GM19463 (cell line): Measurements from ENCODE around the gene EEF1AKMT3.

Source experiments
- ATAC-seq: cut with Tn5 transposase; IDR thresholded peaks from one replicate; pipeline ENCODE4 v1.9.1; 2021; ENCODE audit warnings: mild to moderate bottlenecking, moderate library complexity; ENCODE audit not compliant: unreplicated experiment

Gene EEF1AKMT3

DNA sequence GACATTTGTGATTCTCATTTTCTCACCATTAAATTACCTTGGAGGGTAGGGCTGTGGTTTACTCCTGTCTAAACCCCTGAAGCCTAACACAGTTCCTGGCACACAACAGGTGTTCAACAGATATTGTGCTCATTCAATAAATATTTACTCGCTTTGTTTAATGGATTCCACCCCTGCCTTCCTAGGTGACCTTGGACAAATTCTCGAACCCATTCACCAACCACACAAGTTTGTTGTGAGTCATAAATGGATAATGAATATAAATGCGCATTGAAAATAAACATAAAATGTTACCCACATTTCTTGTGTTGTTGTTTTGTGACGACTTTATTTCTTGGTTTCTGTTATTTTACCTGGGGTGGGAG lies 9.8 kb downstream of the EEF1AKMT3 start:
- no peak for ATAC-seq

DNA sequence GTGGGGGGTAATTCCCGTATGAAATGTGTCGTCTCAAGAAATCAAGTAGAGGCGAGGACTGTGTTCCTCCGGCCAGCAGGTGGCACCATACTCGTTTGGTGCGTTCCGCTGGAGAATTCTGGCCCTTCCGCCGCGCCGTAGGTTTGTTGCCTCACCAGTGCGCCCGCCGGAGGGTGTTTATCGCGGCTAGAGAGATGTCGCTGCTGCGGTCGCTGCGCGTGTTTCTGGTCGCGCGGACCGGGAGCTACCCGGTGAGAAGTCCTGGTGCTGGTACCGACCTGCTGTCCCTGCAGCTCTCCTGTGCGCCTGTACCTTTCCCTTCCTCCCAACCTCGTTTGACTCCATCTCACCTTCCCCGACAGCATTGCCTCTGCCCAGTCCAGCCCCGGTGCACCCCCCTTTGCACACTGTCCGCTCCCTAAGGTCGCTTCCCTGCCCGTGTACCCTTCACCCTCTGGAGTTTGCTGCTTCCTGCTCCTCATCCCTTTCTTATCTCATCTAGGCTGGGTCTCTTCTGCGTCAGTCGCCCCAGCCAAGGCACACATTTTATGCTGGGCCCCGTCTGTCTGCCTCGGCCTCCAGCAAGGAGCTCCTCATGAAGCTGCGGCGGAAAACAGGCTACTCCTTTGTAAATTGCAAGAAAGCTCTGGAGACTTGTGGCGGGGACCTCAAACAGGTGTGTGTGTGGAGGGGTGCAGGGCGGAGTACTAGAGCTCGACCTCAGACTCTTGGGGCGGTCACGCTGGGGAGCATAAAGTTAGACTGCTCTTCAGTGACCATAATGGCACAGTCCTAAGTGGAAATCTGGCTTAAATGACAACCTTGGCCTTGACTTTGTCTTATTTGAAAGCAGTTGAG lies 10.4 kb downstream of the EEF1AKMT3 start, which contains the start of gene TSFM:
TSFM (plus strand) TSS at position 180 of the 858 bp plus-strand sequence; CDS start at position 195, 15 bp downstream.
- ATAC-seq = peak; percentile 85

DNA sequence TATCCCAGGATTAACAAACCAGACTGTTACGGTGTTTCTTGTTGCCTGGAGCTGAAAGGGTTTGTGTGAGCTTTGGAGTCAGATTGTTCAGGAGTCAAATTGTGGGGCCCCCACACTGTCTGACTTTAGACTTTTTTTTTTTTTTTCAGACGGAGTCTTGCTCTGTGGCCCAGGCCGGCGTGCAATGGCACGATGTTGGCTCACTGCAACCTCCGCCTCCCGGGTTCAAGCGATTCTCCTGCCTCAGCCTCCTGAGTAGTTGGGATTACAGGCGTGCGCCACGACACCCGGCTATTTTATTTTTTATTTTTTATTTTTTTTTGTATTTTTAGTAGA lies 11.0 kb downstream of the EEF1AKMT3 start:
- ATAC-seq = no peak

DNA sequence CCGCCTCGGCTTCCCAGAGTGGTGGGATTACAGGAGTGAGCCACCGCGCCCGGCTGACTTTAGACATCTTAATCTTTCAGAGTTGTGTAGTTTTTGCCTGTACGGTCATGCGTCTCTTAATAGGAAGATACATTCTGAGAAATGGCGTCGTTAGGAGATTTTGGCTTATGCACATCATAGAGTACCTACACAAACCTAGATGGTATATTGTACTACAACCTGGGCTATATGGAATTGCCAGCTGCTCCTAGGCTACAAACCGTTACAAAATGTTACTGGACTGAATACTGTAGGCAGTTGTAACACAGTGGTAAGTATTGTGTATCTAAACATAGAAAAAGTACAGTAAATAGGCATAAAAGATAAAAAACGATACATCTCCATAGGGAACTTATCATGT lies 11.4 kb downstream of the EEF1AKMT3 start:
- ATAC-seq = no peak

DNA sequence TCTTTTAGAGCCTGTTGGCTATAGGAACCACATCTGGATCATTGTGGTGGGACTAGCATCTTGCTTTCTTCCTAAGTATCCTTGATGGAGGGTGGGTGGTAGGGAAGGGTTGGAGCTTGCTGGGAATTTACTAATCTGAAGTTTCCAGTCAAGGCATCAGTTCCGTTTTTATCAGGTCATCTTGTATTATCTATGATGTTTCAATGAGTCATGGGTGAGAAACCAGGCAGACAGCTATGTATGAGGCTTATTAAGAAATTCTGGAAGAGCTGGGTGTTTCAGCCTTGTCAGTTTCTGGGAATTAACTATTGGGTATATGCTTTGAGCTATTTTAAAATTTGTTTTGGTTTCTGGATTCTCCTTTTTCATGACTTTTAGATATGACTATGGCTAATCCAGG lies 21.5 kb downstream of the EEF1AKMT3 start:
- no peak for ATAC-seq

DNA sequence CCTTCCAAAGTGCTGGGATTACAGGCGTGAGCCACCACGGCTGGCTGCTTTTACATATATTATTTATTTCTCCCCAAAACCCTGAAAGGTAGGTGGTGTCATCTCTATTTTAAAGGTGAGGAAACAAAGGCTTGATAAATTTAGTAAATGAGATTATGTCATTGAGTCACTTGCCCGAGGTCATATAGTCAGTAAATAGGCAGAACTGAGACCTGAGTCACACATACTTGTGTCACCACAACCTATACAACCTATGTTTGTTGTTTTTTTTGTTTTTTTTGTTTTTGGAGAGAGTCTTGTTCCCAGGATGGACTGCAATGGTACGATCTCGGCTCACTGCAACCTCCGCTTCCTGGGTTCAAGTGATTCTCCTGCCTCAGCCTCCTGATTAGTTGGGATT lies 22.9 kb downstream of the EEF1AKMT3 start:
- no peak for ATAC-seq

DNA sequence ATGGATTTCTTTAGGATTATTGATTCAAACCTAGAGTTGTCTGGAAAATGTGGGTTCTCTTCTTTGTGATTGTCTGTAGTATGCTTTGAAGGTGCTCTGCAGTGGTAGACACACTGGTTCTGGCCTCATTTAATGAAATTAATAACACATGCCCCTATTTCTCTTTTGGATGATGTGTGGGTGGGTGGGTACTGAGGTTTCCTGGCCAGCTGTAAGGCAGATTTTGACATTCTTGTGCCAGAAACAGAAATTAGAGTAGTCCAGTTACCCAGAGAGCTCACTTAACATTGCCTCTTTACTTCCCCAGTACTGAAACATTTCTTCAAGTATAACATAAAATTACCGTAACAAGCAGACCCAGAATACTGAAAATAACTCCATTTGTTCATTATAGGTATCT lies 24.6 kb downstream of the EEF1AKMT3 start:
- ATAC-seq = no peak

DNA sequence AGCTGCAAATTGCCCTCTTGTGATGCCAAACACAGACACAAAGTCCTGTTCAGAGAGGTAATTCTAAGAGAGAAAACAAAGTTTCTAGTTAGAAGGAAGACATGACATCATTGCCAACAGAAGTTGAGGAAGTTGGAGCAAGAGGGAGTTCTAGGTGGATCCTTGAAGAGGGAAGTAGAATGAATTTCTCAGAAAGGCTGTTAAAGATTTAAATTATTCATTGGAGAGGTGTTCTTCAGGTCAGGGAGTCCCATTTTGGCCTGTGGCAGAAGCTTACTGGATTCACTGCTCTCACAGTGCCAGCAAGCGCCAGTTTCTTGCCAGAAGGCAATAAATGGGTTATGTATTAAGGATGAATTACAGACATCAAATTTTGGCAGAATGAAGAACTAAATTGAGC lies 25.5 kb downstream of the EEF1AKMT3 start:
- no peak for ATAC-seq

DNA sequence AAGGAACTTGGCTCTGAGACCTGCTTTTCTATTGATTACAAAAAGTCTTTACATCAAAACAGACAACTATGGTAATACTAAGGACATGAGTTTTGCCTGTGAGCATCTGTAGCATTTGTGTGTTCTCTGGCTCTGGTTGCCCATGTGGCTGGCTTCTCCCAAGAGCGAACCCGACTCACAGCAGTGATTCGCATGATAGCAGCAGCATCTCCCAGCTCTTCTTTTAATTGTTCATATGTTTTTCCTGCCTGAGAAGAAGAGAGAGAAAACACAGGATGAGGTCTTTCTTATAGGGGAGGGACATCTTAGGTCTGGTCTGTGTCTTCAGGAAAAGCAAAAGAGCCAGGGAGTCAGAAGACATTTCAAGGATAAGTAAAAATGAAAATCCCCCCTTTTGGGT lies 28.6 kb downstream of the EEF1AKMT3 start:
- ATAC-seq = no peak

DNA sequence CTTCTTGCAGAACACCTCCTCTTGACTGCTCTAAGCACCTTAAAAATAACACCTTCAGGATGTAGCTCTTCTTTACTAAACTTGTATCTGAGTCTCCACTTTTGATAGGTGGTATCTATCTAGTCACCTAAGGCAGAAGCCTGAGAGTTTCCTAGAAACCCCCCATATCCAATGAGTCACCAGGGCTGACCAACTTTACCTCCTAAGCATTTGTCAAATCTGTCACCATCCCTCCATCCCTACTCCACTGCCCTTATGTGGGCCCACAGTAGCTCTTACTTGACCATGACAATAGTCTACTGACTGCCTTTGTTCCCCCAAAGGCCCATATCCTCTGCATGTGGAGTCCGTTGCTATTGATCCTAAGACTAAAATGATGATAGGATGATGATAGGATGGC lies 30.2 kb downstream of the EEF1AKMT3 start:
- no peak for ATAC-seq

DNA sequence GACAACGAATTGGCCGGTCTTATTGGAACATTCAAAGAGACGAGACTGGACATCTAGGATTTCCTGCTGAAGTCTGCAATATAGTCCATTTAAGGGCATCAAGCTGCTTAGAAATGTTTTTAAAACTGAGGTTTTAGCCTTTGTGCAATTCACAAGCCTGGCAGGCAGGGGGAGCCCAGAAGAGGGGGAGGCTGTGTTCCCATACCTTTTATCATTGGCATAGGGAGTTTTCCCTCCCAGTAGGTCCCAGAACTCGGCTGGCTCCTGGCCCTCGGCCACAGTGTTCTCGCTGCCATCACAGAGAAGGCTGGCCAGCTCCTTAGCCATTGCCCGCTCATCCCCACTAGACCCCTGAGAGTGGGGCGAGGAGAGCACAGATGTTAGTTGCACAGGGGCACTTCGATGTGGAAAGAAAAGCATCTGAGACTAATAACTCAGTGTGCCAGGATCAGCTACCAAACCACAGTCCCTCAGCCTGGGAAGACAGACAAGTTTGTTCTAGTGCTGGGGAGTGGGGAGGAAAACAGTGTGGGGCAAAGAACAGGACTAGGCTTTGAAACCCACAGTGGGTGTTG lies 31.0 kb downstream of the EEF1AKMT3 start:
- ATAC-seq = no peak

DNA sequence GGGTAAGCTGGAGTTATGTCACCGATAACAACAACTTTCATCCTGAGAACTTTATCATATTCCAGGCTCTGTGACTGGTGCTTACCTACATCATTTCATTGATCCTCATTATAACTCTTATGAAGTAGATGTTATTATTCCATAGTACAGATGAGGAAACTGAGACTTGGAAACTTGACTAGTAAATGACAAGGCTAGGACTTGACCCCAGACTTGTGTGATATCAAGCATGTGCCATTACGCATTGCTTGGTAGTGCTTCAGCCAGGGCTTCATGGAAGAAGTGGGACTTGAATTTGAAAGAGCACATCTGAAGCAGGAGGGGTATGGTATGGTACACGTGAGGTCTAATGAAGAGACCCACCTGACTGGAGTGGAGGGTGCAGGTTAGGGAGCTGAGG lies 34.3 kb downstream of the EEF1AKMT3 start:
- ATAC-seq = no peak

DNA sequence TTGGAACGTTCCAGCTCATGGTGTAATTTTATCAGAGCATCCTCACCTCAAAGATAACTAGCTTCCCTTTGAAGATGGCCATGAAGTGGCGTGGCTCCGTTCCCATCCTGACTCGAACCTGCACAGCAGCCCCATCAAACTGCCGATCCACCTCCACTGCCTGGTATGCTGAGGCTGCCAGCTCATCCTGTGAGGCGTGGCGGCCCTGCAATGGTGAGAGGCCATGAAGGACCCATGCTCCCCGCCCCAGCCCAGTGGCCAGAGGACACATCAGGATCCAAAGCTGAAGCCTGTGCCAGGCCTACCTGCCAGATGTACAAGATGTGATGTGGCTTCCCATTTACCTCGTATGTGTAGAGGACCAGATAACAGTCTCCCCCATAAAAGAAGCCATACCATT lies 34.9 kb downstream of the EEF1AKMT3 start:
- ATAC-seq = no peak

DNA sequence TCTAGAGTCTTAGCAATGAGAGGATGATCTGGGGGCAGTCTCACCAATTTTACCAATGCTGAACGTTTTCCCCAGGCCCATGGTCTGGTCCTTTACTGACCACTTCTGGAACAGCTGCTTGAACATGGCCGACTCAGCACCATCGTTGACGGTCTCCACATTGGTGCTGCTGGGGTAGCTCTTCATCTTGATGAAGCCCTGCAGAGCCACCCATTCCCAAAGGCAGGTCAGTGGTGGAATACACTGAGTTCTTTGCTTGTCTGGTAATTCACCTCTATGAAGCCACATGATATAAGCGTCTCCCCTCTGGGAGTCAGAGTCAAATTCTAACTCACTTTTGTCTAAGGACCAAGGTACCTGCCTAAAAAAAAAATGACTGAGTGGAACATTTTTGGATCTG lies 35.9 kb downstream of the EEF1AKMT3 start:
- ATAC-seq = no peak

DNA sequence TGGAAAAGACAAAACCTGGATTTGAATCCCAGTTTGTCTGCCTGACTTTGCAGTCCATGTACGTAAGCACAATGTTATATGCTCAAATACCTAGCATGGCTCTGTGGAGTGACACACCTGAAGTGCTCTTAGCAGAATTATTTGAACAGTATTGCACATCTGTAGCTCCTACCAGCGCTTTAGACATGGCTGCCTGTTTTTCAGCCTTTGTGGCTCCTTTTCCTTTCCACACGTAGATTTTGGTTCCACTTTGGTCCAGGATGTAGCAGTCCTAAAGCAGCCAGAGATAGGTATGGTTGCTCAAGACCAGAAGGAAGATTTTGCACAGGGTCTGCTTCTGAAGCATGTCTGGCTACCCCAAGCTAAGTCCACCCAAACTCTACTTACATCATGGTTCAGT lies 37.0 kb downstream of the EEF1AKMT3 start:
- ATAC-seq = no peak

DNA sequence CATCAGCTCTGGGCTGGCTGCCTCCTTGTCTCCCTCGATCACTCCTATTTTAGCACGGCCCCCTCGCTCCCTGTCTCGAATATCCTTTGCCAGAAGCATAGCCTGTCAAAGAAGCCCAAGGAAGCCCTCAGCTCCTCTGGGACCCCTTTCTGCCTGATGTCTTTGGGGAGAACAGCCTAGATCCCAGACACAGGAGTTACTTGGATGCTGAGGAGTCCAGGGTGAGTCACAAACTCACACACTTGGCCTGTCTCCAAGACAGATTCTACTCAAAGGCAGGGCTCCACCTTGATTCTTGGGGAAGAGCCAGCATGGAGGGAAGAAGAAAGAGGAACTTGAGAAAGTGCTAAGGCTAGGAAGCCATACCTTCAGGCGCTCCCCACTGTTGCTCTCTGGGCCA lies 38.0 kb downstream of the EEF1AKMT3 start:
- ATAC-seq = no peak

DNA sequence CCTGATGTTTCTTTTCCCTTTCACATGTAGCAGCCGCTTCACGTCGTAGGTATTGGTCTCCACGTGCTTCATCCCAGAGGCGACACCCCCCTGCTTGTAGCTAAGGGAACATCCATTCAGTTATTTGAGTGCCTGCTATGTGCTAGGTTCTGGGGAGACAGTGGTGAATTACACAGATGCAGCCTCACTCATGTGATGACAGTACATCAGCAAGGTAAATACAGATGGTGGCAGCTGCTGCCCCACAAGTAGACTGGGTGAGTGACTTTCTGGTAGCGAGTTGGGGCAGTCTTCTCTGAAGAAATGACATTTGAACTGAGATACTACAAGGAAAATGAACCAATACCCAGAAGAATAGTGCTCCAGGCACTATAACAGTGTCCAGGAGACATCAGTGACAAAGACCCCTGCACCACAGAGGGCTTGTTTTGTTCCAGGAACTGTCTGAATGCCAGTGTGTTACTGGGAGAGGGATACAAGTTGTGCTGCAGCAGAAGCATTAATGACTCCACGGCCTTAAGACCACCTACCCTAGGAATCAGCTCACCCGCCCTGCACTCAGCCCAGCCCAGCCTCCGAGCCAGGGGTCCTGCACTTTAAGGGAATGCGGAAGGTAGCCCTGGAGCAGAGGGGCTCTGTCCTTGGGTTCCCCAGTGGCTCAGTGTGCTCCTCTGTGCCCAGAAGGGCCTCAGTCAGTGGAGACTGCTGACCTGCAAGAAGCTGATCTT lies 38.8 kb downstream of the EEF1AKMT3 start:
- no peak for ATAC-seq

DNA sequence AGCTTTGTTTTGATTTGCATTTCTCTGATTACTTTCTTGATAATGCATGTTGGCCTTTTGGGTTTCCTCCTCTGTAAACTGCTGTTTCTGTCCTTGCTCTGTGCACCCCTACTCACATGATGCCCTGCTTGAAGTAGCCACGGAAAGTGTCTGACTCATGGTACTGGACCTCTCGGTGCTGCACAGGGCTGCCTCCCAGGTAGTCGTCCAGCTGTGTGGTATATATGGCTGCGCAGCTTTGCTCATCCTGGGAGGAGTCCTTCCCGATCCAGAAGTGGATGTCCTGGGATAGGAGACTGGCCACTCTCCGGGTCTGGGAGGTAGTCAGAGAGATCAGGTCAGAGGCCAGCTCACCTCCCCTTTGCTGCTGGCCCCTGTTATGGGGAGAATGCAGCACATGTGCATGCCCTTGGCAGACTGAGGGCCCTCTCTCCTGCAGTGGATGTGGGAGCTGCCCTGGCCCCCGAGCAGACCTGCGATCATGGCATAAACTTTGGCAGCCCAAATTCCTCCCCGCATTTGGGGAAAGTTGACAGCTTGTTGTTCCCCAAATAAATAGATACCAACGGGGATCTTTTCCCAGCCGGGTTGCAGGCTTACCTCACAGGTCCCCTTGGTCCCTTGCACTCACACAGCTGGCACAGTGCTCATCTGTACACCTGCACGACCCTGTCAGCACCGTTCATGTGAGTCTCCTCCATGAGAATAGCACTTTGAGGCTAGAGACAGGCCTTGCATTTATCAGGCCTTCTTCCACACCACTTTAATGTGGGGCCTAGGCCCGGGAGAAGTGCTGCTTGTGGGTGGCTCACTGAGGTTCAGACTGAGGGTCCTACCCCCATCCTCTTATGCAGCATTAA lies 40.9 kb downstream of the EEF1AKMT3 start:
- no peak for ATAC-seq

DNA sequence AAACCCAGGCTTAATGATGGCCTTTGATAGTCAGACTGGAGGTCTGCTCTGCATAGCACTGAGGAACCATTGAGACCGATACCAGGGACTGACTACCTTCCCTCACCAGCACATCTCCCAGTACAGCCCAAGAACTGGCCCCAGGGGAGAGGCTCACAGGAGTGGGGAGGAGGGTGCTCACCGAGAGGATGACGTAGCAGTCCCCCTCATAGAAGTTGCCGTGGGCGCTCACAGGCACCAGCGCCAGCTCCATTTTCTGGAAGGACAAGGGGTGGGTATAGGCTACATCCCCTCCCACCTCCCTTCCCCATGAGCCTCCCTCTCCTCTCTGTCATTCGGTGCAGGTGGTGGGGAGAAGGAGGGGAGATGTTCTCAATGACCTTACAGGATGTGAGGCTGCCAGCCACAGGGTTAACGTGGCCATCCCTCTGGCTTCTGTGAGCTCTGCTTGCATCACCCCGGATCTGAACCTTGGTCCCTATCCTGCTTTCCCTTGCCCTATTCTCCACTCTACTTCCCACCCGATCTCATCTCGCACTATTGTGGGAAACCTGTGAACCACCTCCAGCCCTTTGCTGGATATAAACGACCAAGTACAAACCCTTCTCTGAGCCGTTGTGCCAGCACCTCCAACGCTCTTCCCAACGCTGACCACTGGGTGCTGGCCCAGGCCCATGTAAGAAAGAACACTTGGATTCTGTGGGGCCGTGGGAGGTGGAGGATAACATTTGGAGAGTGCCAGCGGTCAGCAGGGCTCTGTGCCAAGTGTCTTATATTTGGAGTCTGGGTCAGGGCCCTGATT lies 41.8 kb downstream of the EEF1AKMT3 start:
- ATAC-seq = no peak
